GM18870 (cell line): Measurements from ENCODE around the gene COPS7B.
"Not testable (repeated sequence)": the region's sequence is repeated elsewhere in the genome, so short reads cannot be mapped to it uniquely, and the experiment has no call there.

Experiments
- ATAC-seq: cut with Tn5 transposase; IDR thresholded peaks from one replicate; pipeline ENCODE4 v1.9.1; 2021; ENCODE audit warnings: moderate library complexity; ENCODE audit not compliant: unreplicated experiment

COPS7B gene

DNA sequence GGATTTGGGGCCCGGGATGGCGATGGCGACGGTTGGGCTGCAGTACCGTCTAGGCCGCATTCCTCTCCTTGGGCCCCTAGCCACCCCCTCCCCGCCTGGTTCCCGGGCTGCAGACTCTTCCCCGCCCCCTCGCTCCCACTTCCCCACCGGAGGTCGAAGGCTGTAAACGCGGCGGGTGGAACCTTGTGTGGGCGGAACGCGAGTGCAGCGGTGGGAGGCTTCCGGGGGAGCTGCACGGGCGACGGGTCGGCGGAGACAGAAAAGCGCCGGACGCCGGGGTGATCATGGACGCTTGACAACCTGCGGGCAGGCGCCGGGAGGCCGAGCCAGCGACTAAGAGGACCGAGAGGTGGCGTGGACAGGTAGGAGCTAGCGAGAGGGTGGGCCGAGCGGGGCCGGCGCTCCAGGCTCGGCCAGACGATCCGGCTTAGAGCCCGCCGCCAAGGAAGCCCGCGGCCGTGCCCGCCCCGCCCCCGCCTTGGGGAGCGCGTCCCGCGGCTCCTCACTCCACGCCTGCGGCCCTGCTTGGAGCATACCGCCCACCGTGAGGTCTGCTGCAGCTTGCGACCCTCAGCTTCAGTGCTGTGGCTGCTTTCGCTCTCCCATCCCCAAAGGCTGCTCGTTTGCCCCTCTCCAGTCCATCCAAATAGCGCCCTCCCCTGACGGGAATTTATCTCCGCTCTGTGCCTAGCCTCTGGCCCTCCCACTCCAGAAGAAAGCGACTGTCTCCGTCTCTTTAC, at the start of gene COPS7B:
Gene COPS7B (plus strand): TSS at position 269 of the 740 bp plus-strand sequence. CDS start 2,126 bp downstream, outside the sequence.
- no peak for ATAC-seq

DNA sequence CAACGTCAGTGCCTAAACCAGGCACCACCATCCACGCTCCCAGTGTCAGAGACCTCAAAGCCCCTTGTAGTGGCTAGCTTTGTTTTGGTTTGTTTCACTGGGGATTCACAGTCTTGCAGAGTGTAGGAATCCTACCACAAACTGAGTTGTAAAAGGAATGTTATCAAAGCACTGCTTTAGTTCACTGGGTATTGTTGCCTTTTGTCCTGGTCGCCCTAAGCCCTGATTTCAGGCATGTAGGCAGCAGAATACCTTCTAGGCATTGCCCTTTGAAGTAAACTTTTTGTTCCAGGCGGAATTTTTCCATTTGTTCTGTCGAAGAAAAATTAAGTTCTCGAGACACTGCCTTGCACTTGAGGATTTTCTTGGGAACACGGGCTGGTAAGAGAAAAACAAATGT, 48.5 kb upstream of the COPS7B start:
- no peak for ATAC-seq

GRCh38 chr2:231743376-231744116, 42.7 kb upstream of the COPS7B start:
- no peak for ATAC-seq

DNA sequence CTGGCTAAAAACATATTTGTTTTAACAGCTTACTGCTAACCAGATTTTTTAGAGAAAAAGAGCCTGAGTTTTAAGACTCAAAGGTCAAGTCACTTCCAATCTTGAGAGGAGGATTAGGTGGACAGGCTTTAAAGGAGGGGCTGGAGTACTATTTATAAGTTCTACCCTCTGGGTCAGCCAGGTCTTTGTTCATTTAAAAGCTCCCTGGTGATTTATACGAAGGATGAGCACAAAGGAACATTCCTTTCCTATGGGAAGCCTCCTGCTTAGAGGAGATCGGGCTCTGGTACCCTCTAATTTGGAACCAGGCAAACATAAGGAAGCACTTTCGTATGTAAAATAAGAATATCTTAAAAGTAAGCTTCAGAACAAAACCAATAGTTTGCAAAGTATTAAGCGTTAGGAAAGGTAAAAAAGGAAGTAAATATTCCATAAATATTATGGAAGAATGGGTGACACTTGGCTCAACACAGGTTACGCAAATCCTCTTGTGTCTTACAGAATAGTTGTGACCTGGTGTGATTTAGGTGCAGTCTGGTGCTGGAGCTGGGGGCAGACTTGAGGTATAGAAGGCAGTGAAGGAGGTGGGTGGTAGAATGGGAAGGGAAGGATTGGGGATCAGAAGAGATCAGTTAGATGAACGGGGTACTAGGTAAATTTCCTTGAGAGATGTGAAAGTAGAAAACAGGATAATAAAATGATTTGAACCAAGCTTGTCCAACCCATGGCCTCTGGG, 40.8 kb upstream of the COPS7B start:
- ATAC-seq, result no peak

GRCh38 chr2:231748153-231748896, 37.9 kb upstream of the COPS7B start:
- not testable (repeated sequence) for ATAC-seq

GRCh38 chr2:231749016-231749415, 37.2 kb upstream of the COPS7B start:
- not testable (repeated sequence) for ATAC-seq

DNA sequence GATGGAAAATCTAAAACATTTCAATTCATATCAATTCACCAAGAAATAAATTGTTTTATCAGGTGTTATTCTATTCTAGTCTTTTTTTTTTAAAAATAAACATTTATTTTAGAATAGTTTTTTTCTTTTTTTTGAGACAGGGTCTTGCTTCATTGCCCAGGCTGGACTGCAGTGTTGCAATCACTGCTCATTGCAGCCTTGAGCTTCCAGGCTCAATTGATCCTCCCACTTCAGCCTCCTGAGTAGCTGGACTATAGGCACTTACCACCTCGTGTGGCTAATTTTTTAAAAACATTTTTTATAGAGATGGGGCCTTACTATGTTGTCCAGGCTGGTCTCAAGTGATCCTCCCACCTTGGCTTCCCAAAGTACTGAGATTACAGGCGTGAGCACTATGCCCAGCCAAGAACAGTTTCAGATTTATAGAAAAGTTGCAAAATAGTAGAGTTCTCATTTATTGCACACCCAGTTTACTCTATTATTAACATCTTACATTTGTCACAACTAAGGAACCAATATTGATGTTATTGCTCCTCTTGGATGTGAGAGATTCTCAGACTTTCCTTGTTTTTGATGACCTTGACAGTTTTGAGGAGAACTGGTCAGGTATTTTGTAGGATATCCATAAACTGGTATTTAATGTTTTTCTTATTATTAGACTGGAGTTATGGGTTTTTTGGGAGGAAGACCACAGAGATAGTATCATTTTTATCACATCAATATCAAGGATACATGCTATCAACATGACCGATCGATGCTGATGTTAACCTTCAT, 35.0 kb upstream of the COPS7B start:
- ATAC-seq, result no peak

DNA sequence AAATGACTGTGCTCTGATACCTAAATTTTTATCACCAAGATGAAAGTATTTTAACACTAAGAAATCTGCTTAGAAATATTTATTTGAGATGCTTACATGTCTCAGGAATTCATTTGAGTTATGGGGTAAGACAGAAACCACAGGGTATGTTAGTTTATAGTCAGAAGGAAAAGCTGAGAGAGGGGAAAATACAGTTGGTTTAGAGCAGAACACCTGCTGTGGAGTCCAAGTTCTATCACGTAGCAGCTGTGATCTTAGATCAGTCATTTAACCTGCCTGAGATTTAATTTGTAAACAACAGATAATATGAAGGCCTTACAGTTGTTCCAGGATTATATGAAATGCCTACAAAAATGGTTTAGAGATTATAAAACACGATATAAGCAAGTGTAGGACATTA, 34.2 kb upstream of the COPS7B start:
- no peak for ATAC-seq

DNA sequence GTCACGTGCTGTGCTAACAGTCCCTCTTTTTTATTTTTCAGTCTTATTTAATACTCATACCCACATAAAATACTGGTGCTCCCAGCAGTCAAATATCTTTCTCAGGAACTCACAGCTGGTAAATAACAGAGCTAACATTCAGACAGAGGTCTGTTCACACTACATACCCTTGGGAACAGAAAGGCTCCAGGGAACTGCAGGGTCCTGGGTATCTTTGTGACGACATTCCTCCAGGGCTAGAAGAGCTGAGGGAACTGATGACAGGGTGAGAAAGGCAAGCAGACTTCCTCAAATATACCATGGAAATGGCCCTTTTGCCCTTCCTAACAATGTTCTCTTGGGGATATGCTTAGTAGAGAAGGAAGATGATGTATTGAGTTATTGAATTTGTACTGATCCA, 24.5 kb upstream of the COPS7B start:
- ATAC-seq, result no peak

GRCh38 chr2:231764124-231764523, 22.1 kb upstream of the COPS7B start:
- ATAC-seq, result no peak

GRCh38 chr2:231764760-231765159, 21.5 kb upstream of the COPS7B start:
- ATAC-seq, result no peak

- no peak for ATAC-seq
These were observed 20.7 kb upstream of the COPS7B start for GRCh38 chr2:231765496-231765929.

GRCh38 chr2:231769170-231770136, 16.8 kb upstream of the COPS7B start:
- no peak for ATAC-seq

GRCh38 chr2:231780123-231780908, 5.9 kb upstream of the COPS7B start:
- ATAC-seq, result no peak

DNA sequence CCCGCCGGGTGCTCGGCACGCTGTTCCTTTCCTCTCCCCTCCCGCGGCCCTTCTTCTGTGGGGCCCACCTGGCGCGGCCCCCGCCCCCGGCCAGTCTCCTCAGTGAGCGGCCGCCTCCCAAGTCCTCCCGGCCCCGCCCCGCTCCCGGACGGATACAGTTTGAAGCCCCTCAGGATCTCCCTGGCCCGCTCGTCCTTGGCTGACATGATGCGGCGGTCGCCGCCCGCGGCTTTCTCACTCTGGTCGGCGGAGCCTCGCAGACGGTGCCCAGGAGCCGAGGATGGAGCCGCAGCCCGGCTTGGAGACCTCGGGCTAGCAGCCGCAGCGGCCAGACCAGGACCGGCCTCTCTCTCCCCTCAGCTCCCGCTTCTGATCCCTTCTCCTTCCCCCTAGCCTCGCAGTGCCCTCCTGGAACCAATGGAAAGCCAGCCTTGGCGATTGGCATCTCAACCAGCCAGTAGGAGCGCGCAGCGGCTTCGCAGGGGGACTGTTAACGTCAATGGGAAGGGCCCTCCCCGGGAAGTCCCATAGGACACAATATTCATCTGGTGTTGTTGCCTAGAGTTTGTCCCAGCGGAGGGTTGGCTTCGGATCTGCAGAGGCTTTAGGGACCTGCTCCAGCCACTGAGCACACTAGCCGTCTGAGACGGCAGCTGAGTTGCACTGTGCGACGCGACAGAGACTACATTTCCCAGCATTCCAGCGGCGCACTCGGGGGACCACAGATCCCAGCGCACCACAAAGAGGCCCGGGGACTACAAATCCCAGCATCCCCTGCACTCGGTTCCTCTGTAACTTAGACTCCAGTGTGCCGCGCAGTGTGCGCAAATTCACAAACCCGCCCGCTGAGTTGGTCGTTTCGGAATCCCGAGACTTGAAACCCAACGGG, 5.1 kb upstream of the COPS7B start, which contains the start of gene PDE6D:
Gene PDE6D (minus strand): TSS at position 374 of the 889 bp plus-strand sequence. CDS start 168 bp downstream, at position 206.
- ATAC-seq, result peak; percentile 85

GRCh38 chr2:231781798-231782726, 4.2 kb upstream of the COPS7B start:
- no peak for ATAC-seq
